HEK293 (cell line): Measurements from ENCODE around the gene KLHL13.

Experiments used
- GLIS2 ChIP-seq: fragments of 450-650 bp; formaldehyde crosslinking; IDR thresholded peaks from 2 replicates; pipeline ENCODE4 v1.5.1; 2016; ENCODE audit warnings: missing biosample characterization, missing genetic modification characterization
- MYNN ChIP-seq: fragments of 450-650 bp; formaldehyde crosslinking; IDR thresholded peaks from 2 replicates; pipeline ENCODE4 v1.5.1; 2016; ENCODE audit warnings: missing biosample characterization, missing genetic modification characterization, borderline replicate concordance
- OSR2 ChIP-seq: fragments of 450-650 bp; formaldehyde crosslinking; IDR thresholded peaks from 2 replicates; pipeline ENCODE4 v1.5.1; 2016; ENCODE audit warnings: missing biosample characterization, missing genetic modification characterization
- ZNF311 ChIP-seq: fragments of 450-650 bp; formaldehyde crosslinking; IDR thresholded peaks from 2 replicates; pipeline ENCODE4 v1.5.1; 2017; ENCODE audit warnings: missing biosample characterization, missing genetic modification characterization, borderline replicate concordance
- TF ChIP-seq, protein P1 (sequence below): fragments of 450-650 bp; formaldehyde crosslinking; IDR thresholded peaks from 2 replicates; pipeline ENCODE4 v1.5.1; 2016; ENCODE audit warnings: missing biosample characterization, missing genetic modification characterization
- TF ChIP-seq, protein P2 (sequence below): fragments of 450-650 bp; formaldehyde crosslinking; IDR thresholded peaks from 2 replicates; pipeline ENCODE4 v1.5.1; 2016; ENCODE audit warnings: missing biosample characterization, missing genetic modification characterization
- TF ChIP-seq, protein P3 (sequence below): sonication (generic); formaldehyde crosslinking; IDR thresholded peaks from 2 replicates; pipeline ENCODE4 v1.8.1; 2022; ENCODE audit warnings: mild to moderate bottlenecking, moderate library complexity, missing genetic modification reagents

DNA sequence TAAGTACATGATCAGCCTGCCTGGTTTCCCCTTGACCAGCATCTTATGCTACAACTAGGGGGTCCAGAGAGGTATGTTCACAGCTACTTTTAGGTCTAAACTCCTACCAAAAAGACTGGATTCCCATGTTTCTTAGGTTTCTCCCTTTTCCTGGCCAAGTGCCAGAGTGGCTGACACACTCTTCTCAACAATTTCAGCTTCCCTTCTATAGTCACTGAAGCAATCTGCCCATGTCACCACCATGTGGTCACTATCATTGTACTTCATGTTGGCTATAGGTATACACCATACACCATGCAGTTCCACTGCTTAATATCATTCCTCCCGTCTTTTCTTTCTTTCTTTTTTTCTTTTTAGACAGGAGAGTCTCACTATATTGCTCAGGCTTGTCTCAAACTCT lies 66.9 kb downstream of the KLHL13 start:
- TF ChIP-seq, protein P1, sequence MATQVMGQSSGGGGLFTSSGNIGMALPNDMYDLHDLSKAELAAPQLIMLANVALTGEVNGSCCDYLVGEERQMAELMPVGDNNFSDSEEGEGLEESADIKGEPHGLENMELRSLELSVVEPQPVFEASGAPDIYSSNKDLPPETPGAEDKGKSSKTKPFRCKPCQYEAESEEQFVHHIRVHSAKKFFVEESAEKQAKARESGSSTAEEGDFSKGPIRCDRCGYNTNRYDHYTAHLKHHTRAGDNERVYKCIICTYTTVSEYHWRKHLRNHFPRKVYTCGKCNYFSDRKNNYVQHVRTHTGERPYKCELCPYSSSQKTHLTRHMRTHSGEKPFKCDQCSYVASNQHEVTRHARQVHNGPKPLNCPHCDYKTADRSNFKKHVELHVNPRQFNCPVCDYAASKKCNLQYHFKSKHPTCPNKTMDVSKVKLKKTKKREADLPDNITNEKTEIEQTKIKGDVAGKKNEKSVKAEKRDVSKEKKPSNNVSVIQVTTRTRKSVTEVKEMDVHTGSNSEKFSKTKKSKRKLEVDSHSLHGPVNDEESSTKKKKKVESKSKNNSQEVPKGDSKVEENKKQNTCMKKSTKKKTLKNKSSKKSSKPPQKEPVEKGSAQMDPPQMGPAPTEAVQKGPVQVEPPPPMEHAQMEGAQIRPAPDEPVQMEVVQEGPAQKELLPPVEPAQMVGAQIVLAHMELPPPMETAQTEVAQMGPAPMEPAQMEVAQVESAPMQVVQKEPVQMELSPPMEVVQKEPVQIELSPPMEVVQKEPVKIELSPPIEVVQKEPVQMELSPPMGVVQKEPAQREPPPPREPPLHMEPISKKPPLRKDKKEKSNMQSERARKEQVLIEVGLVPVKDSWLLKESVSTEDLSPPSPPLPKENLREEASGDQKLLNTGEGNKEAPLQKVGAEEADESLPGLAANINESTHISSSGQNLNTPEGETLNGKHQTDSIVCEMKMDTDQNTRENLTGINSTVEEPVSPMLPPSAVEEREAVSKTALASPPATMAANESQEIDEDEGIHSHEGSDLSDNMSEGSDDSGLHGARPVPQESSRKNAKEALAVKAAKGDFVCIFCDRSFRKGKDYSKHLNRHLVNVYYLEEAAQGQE (tag by site-specific recombination), result no peak
- TF ChIP-seq, protein P2, sequence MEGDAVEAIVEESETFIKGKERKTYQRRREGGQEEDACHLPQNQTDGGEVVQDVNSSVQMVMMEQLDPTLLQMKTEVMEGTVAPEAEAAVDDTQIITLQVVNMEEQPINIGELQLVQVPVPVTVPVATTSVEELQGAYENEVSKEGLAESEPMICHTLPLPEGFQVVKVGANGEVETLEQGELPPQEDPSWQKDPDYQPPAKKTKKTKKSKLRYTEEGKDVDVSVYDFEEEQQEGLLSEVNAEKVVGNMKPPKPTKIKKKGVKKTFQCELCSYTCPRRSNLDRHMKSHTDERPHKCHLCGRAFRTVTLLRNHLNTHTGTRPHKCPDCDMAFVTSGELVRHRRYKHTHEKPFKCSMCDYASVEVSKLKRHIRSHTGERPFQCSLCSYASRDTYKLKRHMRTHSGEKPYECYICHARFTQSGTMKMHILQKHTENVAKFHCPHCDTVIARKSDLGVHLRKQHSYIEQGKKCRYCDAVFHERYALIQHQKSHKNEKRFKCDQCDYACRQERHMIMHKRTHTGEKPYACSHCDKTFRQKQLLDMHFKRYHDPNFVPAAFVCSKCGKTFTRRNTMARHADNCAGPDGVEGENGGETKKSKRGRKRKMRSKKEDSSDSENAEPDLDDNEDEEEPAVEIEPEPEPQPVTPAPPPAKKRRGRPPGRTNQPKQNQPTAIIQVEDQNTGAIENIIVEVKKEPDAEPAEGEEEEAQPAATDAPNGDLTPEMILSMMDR (tag by site-specific recombination), result no peak
- TF ChIP-seq, protein P3, sequence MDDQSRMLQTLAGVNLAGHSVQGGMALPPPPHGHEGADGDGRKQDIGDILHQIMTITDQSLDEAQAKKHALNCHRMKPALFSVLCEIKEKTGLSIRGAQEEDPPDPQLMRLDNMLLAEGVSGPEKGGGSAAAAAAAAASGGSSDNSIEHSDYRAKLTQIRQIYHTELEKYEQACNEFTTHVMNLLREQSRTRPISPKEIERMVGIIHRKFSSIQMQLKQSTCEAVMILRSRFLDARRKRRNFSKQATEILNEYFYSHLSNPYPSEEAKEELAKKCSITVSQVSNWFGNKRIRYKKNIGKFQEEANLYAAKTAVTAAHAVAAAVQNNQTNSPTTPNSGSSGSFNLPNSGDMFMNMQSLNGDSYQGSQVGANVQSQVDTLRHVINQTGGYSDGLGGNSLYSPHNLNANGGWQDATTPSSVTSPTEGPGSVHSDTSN (CRISPR knock-in tag), result no peak
- no peak for TF ChIP-seq GLIS2 (tag by site-specific recombination)
- TF ChIP-seq ZNF311 (tag by site-specific recombination), result no peak
- no peak for TF ChIP-seq MYNN
- TF ChIP-seq OSR2 (tag by site-specific recombination), result no peak
